Loucy (cell line): ENCODE results near the gene LANCL2.

Source experiments
- H2AFZ ChIP-seq: fragments of 200-600 bp; sonication (generic); 2 replicates; pipeline ENCODE4 v1.6.0; 2016; ENCODE audit warnings: antibody characterized with exemption, mild to moderate bottlenecking, low read length, moderate library complexity
- H3F3A ChIP-seq: fragments of 200-600 bp; 2 replicates; pipeline ENCODE4 v1.6.0; 2016; ENCODE audit warnings: antibody characterized with exemption, low read depth, mild to moderate bottlenecking
- H3K27me3 ChIP-seq: fragments of 200-600 bp; sonication (generic); 2 replicates; pipeline ENCODE4 v1.6.1; 2014; ENCODE audit warnings: low read length, mild to moderate bottlenecking; ENCODE audit not compliant: insufficient read depth, poor library complexity, severe bottlenecking
- H3K36me3 ChIP-seq: fragments of 200-600 bp; sonication (generic); 2 replicates; pipeline ENCODE4 v1.6.1; 2016; ENCODE audit warnings: low read length; ENCODE audit not compliant: insufficient read depth
- H3K4me1 ChIP-seq: fragments of 200-600 bp; sonication (generic); 2 replicates; pipeline ENCODE4 v1.5.1; 2014; ENCODE audit warnings: low read length, mild to moderate bottlenecking; ENCODE audit not compliant: insufficient read depth, poor library complexity, severe bottlenecking
- H3K4me2 ChIP-seq: fragments of 200-600 bp; sonication (generic); 2 replicates; pipeline ENCODE4 v1.6.0; 2014; ENCODE audit warnings: antibody characterized with exemption, low read length, low read depth, mild to moderate bottlenecking; ENCODE audit not compliant: poor library complexity, severe bottlenecking
- H3K4me3 ChIP-seq: fragments of 200-600 bp; sonication (generic); 2 replicates; pipeline ENCODE4 v1.5.1; 2014; ENCODE audit warnings: low read length, mild to moderate bottlenecking, mixed read lengths; ENCODE audit not compliant: poor library complexity, severe bottlenecking
- H3K79me2 ChIP-seq: fragments of 200-600 bp; sonication (generic); 2 replicates; pipeline ENCODE4 v1.6.1; 2014; ENCODE audit warnings: low read length; ENCODE audit not compliant: insufficient read depth
- H3K9ac ChIP-seq: fragments of 200-600 bp; sonication (generic); 2 replicates; pipeline ENCODE4 v1.6.0; 2014; ENCODE audit warnings: mild to moderate bottlenecking, low read depth, low read length, moderate library complexity; ENCODE audit not compliant: poor library complexity, severe bottlenecking
- H3K9me2 ChIP-seq: fragments of 200-600 bp; sonication (generic); replicated peaks from 2 replicates; pipeline ENCODE4 v1.6.1; 2016; ENCODE audit warnings: low read depth, low read length, mixed read lengths
- H3K9me3 ChIP-seq: fragments of 200-600 bp; sonication (generic); 2 replicates; pipeline ENCODE4 v1.6.1; 2014; ENCODE audit warnings: mild to moderate bottlenecking, antibody characterized with exemption, low read length, low read depth; ENCODE audit not compliant: insufficient read depth
- H4K20me1 ChIP-seq: fragments of 200-600 bp; sonication (generic); 2 replicates; pipeline ENCODE4 v1.6.0; 2014; ENCODE audit warnings: antibody characterized with exemption, low read length, mild to moderate bottlenecking; ENCODE audit not compliant: insufficient read depth, poor library complexity, severe bottlenecking
- EZH2phosphoT487 ChIP-seq: fragments of 200-600 bp; IDR thresholded peaks from 2 replicates; pipeline ENCODE4 v1.6.1; 2018; ENCODE audit warnings: antibody characterized with exemption, mild to moderate bottlenecking, moderate library complexity, borderline replicate concordance
- TF ChIP-seq, protein P1 (sequence below): fragments of 200-600 bp; sonication (generic); conservative IDR thresholded peaks from 2 replicates; pipeline ENCODE4 v1.5.1; 2014; ENCODE audit warnings: mild to moderate bottlenecking, antibody characterized with exemption, low read length

Gene LANCL2

DNA sequence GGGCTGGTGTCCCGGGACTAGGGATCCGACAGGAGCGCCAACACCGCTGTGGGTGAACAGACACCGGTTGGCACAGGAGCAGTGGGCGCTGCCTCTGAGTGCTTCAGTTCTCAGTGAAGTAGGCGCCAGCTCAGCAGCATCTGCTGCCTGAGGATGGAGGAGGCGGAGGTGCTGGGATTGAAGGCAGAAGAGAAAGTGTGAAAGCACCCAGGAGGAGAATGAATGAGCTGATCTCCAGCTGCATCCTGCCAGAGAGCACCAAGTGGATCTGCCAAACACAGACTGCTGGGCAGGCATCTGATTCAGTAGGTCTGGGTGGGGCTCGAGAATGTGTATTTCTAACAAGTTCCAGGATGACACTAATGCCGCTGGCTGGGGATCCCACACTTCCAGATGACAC is 74.5 kb downstream of the LANCL2 start:
- TF ChIP-seq EZH2phosphoT487: no peak
- TF ChIP-seq, protein P1, sequence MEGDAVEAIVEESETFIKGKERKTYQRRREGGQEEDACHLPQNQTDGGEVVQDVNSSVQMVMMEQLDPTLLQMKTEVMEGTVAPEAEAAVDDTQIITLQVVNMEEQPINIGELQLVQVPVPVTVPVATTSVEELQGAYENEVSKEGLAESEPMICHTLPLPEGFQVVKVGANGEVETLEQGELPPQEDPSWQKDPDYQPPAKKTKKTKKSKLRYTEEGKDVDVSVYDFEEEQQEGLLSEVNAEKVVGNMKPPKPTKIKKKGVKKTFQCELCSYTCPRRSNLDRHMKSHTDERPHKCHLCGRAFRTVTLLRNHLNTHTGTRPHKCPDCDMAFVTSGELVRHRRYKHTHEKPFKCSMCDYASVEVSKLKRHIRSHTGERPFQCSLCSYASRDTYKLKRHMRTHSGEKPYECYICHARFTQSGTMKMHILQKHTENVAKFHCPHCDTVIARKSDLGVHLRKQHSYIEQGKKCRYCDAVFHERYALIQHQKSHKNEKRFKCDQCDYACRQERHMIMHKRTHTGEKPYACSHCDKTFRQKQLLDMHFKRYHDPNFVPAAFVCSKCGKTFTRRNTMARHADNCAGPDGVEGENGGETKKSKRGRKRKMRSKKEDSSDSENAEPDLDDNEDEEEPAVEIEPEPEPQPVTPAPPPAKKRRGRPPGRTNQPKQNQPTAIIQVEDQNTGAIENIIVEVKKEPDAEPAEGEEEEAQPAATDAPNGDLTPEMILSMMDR: no peak
- Histone ChIP-seq H3F3A (no peaks in the 10 kb centered on the region), H3K9ac (no peak overlapping the region), H2AFZ (no peak overlapping the region), H3K79me2 (no peaks in the 10 kb centered on the region), H3K36me3 (no peaks in the 10 kb centered on the region), H3K4me2 (no peak overlapping the region), H3K4me3 (no peak overlapping the region), H3K9me3 (no peaks in the 10 kb centered on the region), H3K9me2 (no peaks in the 10 kb centered on the region), H3K27me3 (no peaks in the 10 kb centered on the region), H4K20me1 (no peaks in the 10 kb centered on the region), H3K4me1 (no peaks in the 10 kb centered on the region)

DNA sequence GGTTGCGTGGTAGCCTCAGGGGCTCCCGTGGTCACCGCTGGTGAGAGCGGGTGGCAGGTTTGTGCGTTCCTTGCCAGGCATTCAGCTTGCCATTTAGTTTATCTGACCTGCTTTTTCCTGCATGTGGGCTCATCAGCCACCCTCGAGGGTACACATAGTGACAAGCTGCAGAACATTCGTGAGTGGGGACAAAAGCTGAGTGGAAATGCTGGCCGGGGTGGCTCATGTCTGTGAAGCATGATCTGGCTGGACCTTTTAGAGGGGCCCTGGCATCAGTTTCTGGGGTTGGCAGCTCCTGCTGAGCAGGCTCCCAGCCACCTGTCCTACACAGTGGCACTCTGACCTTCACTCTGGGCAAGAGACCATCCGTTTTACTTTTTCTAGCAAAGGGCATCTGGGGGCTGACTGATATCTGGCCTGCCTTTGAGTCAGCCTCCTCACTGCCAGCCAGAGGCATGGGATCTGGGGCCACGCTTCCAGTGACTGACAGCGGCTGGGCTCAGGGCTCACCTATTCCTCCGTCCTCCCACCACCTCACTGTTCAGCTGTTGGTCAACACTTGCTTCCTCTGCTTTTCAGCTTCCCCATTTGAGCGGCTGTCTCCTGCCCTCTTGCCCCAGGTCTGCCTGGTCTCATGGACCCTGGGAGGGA is 75.0 kb downstream of the LANCL2 start:
- no peak overlapping the region for H2AFZ ChIP-seq
- no peaks in the 10 kb centered on the region for H3K36me3 ChIP-seq
- H3K9me2 ChIP-seq: no peaks in the 10 kb centered on the region
- H3K4me1 ChIP-seq: no peaks in the 10 kb centered on the region
- no peak for TF ChIP-seq EZH2phosphoT487
- TF ChIP-seq, protein P1: no peak
- no peaks in the 10 kb centered on the region for H3K79me2 ChIP-seq
- H4K20me1 ChIP-seq: no peaks in the 10 kb centered on the region
- H3K9me3 ChIP-seq: no peaks in the 10 kb centered on the region
- H3K4me2 ChIP-seq: no peak overlapping the region
- no peaks in the 10 kb centered on the region for H3K27me3 ChIP-seq
- no peak overlapping the region for H3K4me3 ChIP-seq
- no peaks in the 10 kb centered on the region for H3F3A ChIP-seq
- no peak overlapping the region for H3K9ac ChIP-seq

DNA sequence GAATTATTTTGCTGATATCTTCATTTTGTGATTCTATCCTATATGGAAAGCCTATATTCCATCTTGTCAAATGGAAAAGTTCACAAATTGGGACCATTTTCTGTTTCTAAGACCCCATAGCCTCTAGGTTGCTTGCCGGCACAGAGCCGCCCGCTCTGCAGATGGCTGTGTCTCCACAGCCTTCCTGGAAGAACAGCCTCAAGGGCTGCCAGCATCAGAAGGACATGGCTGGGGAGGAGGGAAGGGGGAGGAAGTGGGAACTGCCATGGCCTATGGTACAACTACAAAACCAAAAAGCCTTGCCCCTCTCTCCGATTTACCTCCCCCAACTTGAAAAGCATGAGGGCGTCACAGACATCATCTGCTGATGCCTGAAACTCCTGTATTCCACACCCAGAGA is 75.9 kb downstream of the LANCL2 start:
- Histone ChIP-seq H3K4me1 (no peaks in the 10 kb centered on the region), H3K79me2 (no peaks in the 10 kb centered on the region), H3K9me3 (no peaks in the 10 kb centered on the region), H3K27me3 (no peaks in the 10 kb centered on the region), H3K4me3 (no peak overlapping the region), H3K4me2 (no peak overlapping the region), H3F3A (no peaks in the 10 kb centered on the region), H3K36me3 (no peaks in the 10 kb centered on the region), H3K9ac (no peak overlapping the region), H2AFZ (no peak overlapping the region), H4K20me1 (no peaks in the 10 kb centered on the region), H3K9me2 (no peaks in the 10 kb centered on the region)
- TF ChIP-seq, protein P1: no peak
- no peak for TF ChIP-seq EZH2phosphoT487
